ENCODE data around the gene SPATA22.
A peak's percentile ranks its signal among the peaks of the same experiment; 100 is the strongest.
"Not testable (repeated sequence)": the region's sequence is repeated elsewhere in the genome, so short reads cannot be mapped to it uniquely, and the experiment has no call there.

Gene SPATA22, protein sequence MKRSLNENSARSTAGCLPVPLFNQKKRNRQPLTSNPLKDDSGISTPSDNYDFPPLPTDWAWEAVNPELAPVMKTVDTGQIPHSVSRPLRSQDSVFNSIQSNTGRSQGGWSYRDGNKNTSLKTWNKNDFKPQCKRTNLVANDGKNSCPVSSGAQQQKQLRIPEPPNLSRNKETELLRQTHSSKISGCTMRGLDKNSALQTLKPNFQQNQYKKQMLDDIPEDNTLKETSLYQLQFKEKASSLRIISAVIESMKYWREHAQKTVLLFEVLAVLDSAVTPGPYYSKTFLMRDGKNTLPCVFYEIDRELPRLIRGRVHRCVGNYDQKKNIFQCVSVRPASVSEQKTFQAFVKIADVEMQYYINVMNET

GRCh38 chr17:3471599-3471998 is at the start of gene SPATA22:
SPATA22 (minus strand) TSS chr17:3471819; CDS start chr17:3469325, 2,494 bp downstream.
- TF ChIP-seq CTCF (IDR thresholded peaks at IDR 0.05; ENCODE audit: low read depth, low read length, missing control alignments), result no peak
- no peak within 1 kb of the TSS for H3K4me3 ChIP-seq (replicated peaks; ENCODE audit: low read depth, low read length)
- DNase-seq (ENCODE audit: extremely low read depth, low read depth), result no peak

DNA sequence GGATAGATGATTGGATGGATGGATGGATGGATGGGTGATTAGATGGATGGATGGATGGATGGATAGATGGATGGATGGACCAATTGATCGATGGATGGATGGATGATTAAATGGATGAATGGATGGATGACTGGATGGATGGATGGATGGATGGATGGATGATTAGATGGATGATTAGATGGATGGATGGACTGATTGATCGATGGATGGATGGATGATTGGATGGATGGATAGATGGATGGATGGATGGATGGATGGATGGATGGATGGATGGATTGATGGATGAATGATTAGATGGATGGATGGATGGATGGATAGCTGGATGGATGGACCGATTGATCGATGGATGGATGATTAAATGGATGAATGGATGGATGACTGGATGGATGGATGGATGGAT is 47.9 kb upstream of the SPATA22 start:
- H3K4me3 ChIP-seq (replicated peaks; ENCODE audit: low read depth, low read length); DNase-seq (ENCODE audit: extremely low read depth, low read depth): not testable (repeated sequence)

GRCh38 chr17:3514873-3515272 is 43.3 kb upstream of the SPATA22 start:
- no peak overlapping the region for H3K4me3 ChIP-seq (replicated peaks; ENCODE audit: low read depth, low read length)
- no peak for TF ChIP-seq CTCF (IDR thresholded peaks at IDR 0.05; ENCODE audit: low read depth, low read length, missing control alignments)
- no peak for DNase-seq (ENCODE audit: extremely low read depth, low read depth)

GRCh38 chr17:3514167-3514566 is 42.5 kb upstream of the SPATA22 start:
- not testable (repeated sequence) for H3K4me3 ChIP-seq (replicated peaks; ENCODE audit: low read depth, low read length); DNase-seq (ENCODE audit: extremely low read depth, low read depth)

GRCh38 chr17:3513305-3514035 is 41.9 kb upstream of the SPATA22 start:
- TF ChIP-seq CTCF (IDR thresholded peaks at IDR 0.05; ENCODE audit: low read depth, low read length, missing control alignments), result no peak
- no peak for DNase-seq (ENCODE audit: extremely low read depth, low read depth)
- H3K4me3 ChIP-seq (replicated peaks; ENCODE audit: low read depth, low read length), result no peak overlapping the region

- DNase-seq (ENCODE audit: extremely low read depth, low read depth), result no peak
- no peak for TF ChIP-seq CTCF (IDR thresholded peaks at IDR 0.05; ENCODE audit: low read depth, low read length, missing control alignments)
These were observed 41.0 kb upstream of the SPATA22 start for GRCh38 chr17:3512505-3513171.

DNA sequence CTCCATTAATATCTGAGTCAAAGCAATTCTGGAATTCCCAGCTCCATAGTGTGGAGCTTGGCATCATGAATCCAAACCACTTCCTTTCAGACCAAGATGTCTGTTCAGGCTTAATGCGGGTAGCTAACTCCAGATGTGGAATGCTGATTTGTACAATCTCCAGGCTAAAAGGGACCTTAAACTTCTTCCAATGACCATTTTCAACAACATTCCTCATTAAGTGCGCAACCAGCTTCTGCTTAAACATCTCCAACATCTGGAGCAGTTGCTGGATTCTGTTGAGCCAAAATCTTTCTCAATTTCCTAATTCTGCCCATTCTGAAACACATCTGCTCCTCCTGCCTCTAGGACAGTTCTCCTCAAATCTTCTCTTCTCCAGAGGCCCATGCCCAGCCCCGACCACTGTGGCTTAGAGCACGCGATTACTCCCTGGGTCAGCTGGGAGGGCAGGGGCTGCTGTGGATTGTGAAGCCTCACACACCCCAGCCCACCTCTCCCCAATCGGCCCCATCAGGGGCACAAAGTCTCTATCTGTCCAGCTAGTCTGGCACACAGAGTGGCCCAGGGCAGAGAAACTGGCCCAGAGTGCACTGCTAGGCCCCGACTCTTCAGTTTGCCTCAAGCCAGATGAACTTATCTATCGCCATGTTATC is 40.4 kb upstream of the SPATA22 start:
- TF ChIP-seq CTCF (IDR thresholded peaks at IDR 0.05; ENCODE audit: low read depth, low read length, missing control alignments), result no peak
- no peak overlapping the region for H3K4me3 ChIP-seq (replicated peaks; ENCODE audit: low read depth, low read length)
- peak; percentile 25 for DNase-seq (ENCODE audit: extremely low read depth, low read depth)

More at GRCh38 chr17:3512505-3513171, 41.0 kb upstream of the SPATA22 start:
- no peak overlapping the region for H3K4me3 ChIP-seq (replicated peaks; ENCODE audit: low read depth, low read length)

Data from HFF-Myc (cell line).